ENCODE results near the gene SSU72.

The SSU72 gene

GRCh38 chr1:1574721-1575537 is at the start of gene SSU72:
TSS of gene SSU72 (minus strand) at chr1:1574863. CDS start at chr1:1574557, 306 bp downstream.
- DNase-seq, result peak; percentile 93

- DNase-seq, result no peak
These were observed 49.2 kb upstream of the SSU72 start for GRCh38 chr1:1623631-1624442.

- no peak for DNase-seq
These were observed 48.5 kb upstream of the SSU72 start for GRCh38 chr1:1623181-1623630.

- no peak for DNase-seq
These were observed 48.1 kb upstream of the SSU72 start for GRCh38 chr1:1622788-1623094.

GRCh38 chr1:1622010-1622787 is 47.5 kb upstream of the SSU72 start:
- no peak for DNase-seq

- no peak for DNase-seq
These were observed 46.7 kb upstream of the SSU72 start for GRCh38 chr1:1621173-1622009.

- DNase-seq, result no peak
These were observed 45.9 kb upstream of the SSU72 start for GRCh38 chr1:1620433-1621139.

GRCh38 chr1:1619917-1620361 is 45.3 kb upstream of the SSU72 start:
- DNase-seq, result no peak

- no peak for DNase-seq
These were observed 43.9 kb upstream of the SSU72 start for GRCh38 chr1:1618396-1619068.

- no peak for DNase-seq
These were observed 43.3 kb upstream of the SSU72 start for GRCh38 chr1:1617925-1618324.

GRCh38 chr1:1617516-1617915 is 42.9 kb upstream of the SSU72 start:
- no peak for DNase-seq

- DNase-seq, result no peak
These were observed 42.2 kb upstream of the SSU72 start for GRCh38 chr1:1616838-1617237.

- DNase-seq, result peak; percentile 57
These were observed 41.6 kb upstream of the SSU72 start for GRCh38 chr1:1616045-1616790.

- peak; percentile 99 for DNase-seq
These were observed 40.8 kb upstream of the SSU72 start, which contains the start of gene MIB2 for GRCh38 chr1:1615256-1616044. TSS of gene MIB2 (plus strand) at chr1:1615500. CDS start at chr1:1623453, 7,953 bp downstream.

- DNase-seq, result no peak
These were observed 40.2 kb upstream of the SSU72 start for GRCh38 chr1:1614954-1615255.

GRCh38 chr1:1614204-1614953 is 39.7 kb upstream of the SSU72 start:
- DNase-seq, result peak; percentile 68

GRCh38 chr1:1613509-1614082 is 38.9 kb upstream of the SSU72 start:
- DNase-seq, result no peak

- DNase-seq, result no peak
These were observed 37.4 kb upstream of the SSU72 start for GRCh38 chr1:1612104-1612400.

- no peak for DNase-seq
These were observed 36.1 kb upstream of the SSU72 start for GRCh38 chr1:1610796-1611195.
